H1 (cell line): ENCODE data around the gene C22orf23. TPM values are rescaled to one million over a fixed set of nuclear protein-coding genes. Genes with fewer than 3 reads are reported as not detected.

ENCODE experiments used
- CTCF ChIA-PET: fragments of 300-600 bp; sonication (Branson Sonifier 250); formaldehyde crosslinking; loops from one replicate; lab custom pipeline; 2021; ENCODE audit not compliant: partially characterized antibody; lab: Charles Lee
- POLR2A ChIA-PET: fragments of 300-600 bp; sonication (Branson Sonifier 250); formaldehyde crosslinking; loops from one replicate; lab custom pipeline; 2021; ENCODE audit warnings: inconsistent platforms; ENCODE audit not compliant: partially characterized antibody; lab: Charles Lee
- DNase-seq, 2 experiments: peaks; one replicate each; pipeline versions ENCODE4 v3.0.0 to v3.0.0-alpha.2; 2010 to 2022; ENCODE audit warnings: low spot score in 2 of 2, low read depth in 1 of 2, mixed read lengths in 1 of 2
- FAIRE-seq: peaks from 2 replicates; lab custom pipeline; 2011; peaks lifted over from hg19 to GRCh38; lab: Jason Lieb, UNC
- H2AFZ ChIP-seq: 2 replicates; pipeline ENCODE4 v1.8.1; 2012; ENCODE audit warnings: low read length, inconsistent platforms
- H2AK5ac ChIP-seq: 2 replicates; pipeline ENCODE4 v1.6.1; 2013; ENCODE audit warnings: low read depth, low read length
- H2BK120ac ChIP-seq: replicated peaks from 2 replicates; pipeline ENCODE3; 2013; ENCODE audit warnings: low read depth, low read length, inconsistent platforms
- H2BK12ac ChIP-seq: 2 replicates; pipeline ENCODE4 v1.6.1; 2013; ENCODE audit warnings: low read depth, low read length
- H2BK15ac ChIP-seq: 2 replicates; pipeline ENCODE4 v1.6.1; 2013; ENCODE audit warnings: low read length
- H2BK20ac ChIP-seq: 2 replicates; pipeline ENCODE4 v1.6.1; 2013; ENCODE audit warnings: low read length
- H2BK5ac ChIP-seq: 2 replicates; pipeline ENCODE4 v1.6.1; 2013; ENCODE audit warnings: low read depth, low read length
- H3K14ac ChIP-seq: 2 replicates; pipeline ENCODE4 v1.6.1; 2013; ENCODE audit warnings: inconsistent platforms; ENCODE audit not compliant: insufficient read length
- H3K18ac ChIP-seq: 2 replicates; pipeline ENCODE4 v1.6.1; 2013; ENCODE audit warnings: low read length; ENCODE audit errors: extremely low read depth
- H3K23ac ChIP-seq: 2 replicates; pipeline ENCODE4 v1.6.1; 2013; ENCODE audit warnings: inconsistent platforms; ENCODE audit not compliant: insufficient read length
- H3K23me2 ChIP-seq: 2 replicates; pipeline ENCODE4 v1.6.1; 2013; ENCODE audit warnings: low read depth, low read length
- H3K27ac ChIP-seq: 2 replicates; pipeline ENCODE4 v1.6.1; 2011; ENCODE audit warnings: low read depth, low read length, inconsistent platforms
- H3K27me3 ChIP-seq, 4 experiments: replicated peaks in 1 of 4; 1 replicate in 1 of 4; 2 replicates in 3 of 4; pipeline versions ENCODE4 v1.6.1 to v1.8.1; 2011 to 2013; ENCODE audit warnings: low read length in 3 of 4, mild to moderate bottlenecking in 3 of 4, inconsistent platforms in 2 of 4, mixed read lengths in 2 of 4, moderate library complexity in 1 of 4; ENCODE audit not compliant: control insufficient read depth in 3 of 4, insufficient read depth in 3 of 4; ENCODE audit errors: extremely low read depth in 1 of 4
- H3K36me3 ChIP-seq, 4 experiments: 2 replicates each; pipeline versions ENCODE4 v1.6.1 to v1.8.1; 2011 to 2013; ENCODE audit warnings: mild to moderate bottlenecking in 4 of 4, low read length in 3 of 4, moderate library complexity in 2 of 4, control low read depth in 1 of 4, inconsistent platforms in 1 of 4; ENCODE audit not compliant: insufficient read depth in 4 of 4, control insufficient read depth in 2 of 4
- H3K4ac ChIP-seq: replicated peaks from 2 replicates; pipeline ENCODE3; 2013; ENCODE audit warnings: low read length, low read depth, mixed read lengths, inconsistent platforms; ENCODE audit not compliant: insufficient read length
- H3K4me1 ChIP-seq, 4 experiments: replicated peaks in 1 of 4; 1 replicate in 1 of 4; 2 replicates in 3 of 4; pipeline versions ENCODE4 v1.6.1 to v1.8.1; 2011 to 2013; ENCODE audit warnings: low read length in 3 of 4, inconsistent platforms in 2 of 4, mixed read lengths in 1 of 4; ENCODE audit not compliant: insufficient read depth in 4 of 4, control insufficient read depth in 3 of 4
- H3K4me2 ChIP-seq, 2 experiments: 2 replicates each; pipeline versions ENCODE4 v1.6.1 to v1.8.1; 2011 to 2013; ENCODE audit warnings: low read depth in 2 of 2, low read length in 2 of 2, control low read depth in 1 of 2, inconsistent platforms in 1 of 2, mild to moderate bottlenecking in 1 of 2; ENCODE audit not compliant: insufficient read depth in 1 of 2
- H3K4me3 ChIP-seq, 4 experiments: fragments of 200-600, 300-600 bp in 1 of 4; sonication (generic), shearing (Covaris generic), sonication (Bioruptor Twin) in 1 of 4; 2 replicates each; pipeline versions ENCODE4 v1.5.1 to v1.8.1; 2011 to 2016; ENCODE audit warnings: low read length in 4 of 4, low read depth in 3 of 4, control low read depth in 2 of 4, inconsistent platforms in 2 of 4, mild to moderate bottlenecking in 2 of 4, mixed read lengths in 1 of 4, moderate library complexity in 1 of 4; ENCODE audit not compliant: insufficient read depth in 2 of 4; ENCODE audit errors: extremely low read depth in 1 of 4
- H3K56ac ChIP-seq: replicated peaks from 2 replicates; pipeline ENCODE3; 2013; ENCODE audit warnings: low read depth, mild to moderate bottlenecking, mixed read lengths, low read length, inconsistent platforms; ENCODE audit not compliant: insufficient read length
- H3K79me1 ChIP-seq: 2 replicates; pipeline ENCODE4 v1.6.1; 2013; ENCODE audit warnings: low read depth, low read length, control low read depth
- H3K79me2 ChIP-seq, 2 experiments: 2 replicates each; pipeline versions ENCODE4 v1.6.1 to v1.8.1; 2012 to 2013; ENCODE audit warnings: low read length in 2 of 2, mild to moderate bottlenecking in 2 of 2, inconsistent platforms in 1 of 2; ENCODE audit not compliant: insufficient read depth in 2 of 2, control insufficient read depth in 1 of 2
- H3K9ac ChIP-seq, 4 experiments: replicated peaks in 1 of 4; 1 replicate in 1 of 4; 2 replicates in 3 of 4; pipeline versions ENCODE4 v1.6.1 to v1.8.1; 2011 to 2013; ENCODE audit warnings: low read depth in 3 of 4, low read length in 3 of 4, control low read depth in 2 of 4, mild to moderate bottlenecking in 2 of 4, moderate library complexity in 2 of 4, inconsistent platforms in 1 of 4; ENCODE audit errors: extremely low read depth in 1 of 4
- H3K9me3 ChIP-seq, 2 experiments: 2 replicates each; pipeline versions ENCODE4 v1.6.1 to v1.8.1; 2012 to 2013; ENCODE audit warnings: mild to moderate bottlenecking in 2 of 2, moderate library complexity in 2 of 2, control low read depth in 1 of 2, inconsistent platforms in 1 of 2, low read depth in 1 of 2, low read length in 1 of 2, mixed read lengths in 1 of 2; ENCODE audit not compliant: insufficient read depth in 2 of 2
- H4K20me1 ChIP-seq, 2 experiments: replicated peaks in 1 of 2; 2 replicates each; pipeline versions ENCODE3 to v1.8.1; 2011 to 2013; ENCODE audit warnings: inconsistent platforms in 2 of 2, low read length in 2 of 2, mild to moderate bottlenecking in 1 of 2; ENCODE audit not compliant: insufficient read depth in 2 of 2, control insufficient read depth in 1 of 2
- H4K5ac ChIP-seq: 2 replicates; pipeline ENCODE4 v1.6.1; 2013; ENCODE audit warnings: low read length, low read depth, mixed read lengths, inconsistent platforms; ENCODE audit not compliant: insufficient read length
- H4K8ac ChIP-seq: 2 replicates; pipeline ENCODE4 v1.8.0; 2013; ENCODE audit warnings: mild to moderate bottlenecking, moderate library complexity, low read length, inconsistent platforms; ENCODE audit not compliant: insufficient read depth; ENCODE audit errors: extremely low read depth
- H4K91ac ChIP-seq: replicated peaks from 2 replicates; pipeline ENCODE3; 2013; ENCODE audit warnings: low read length, mixed read lengths, inconsistent platforms; ENCODE audit not compliant: insufficient read length
- ATF3 ChIP-seq: IDR thresholded peaks from 2 replicates; pipeline ENCODE4 v1.6.1; 2011; ENCODE audit warnings: low read depth, mild to moderate bottlenecking, low read length; ENCODE audit not compliant: insufficient read depth
- POLR2A ChIP-seq, 2 experiments: IDR thresholded peaks; 1 replicate in 1 of 2; 2 replicates in 1 of 2; pipeline ENCODE4 v1.6.1; 2011; ENCODE audit warnings: low read depth in 2 of 2, low read length in 2 of 2, mild to moderate bottlenecking in 2 of 2; ENCODE audit errors: control extremely low read depth in 1 of 2
- SAP30 ChIP-seq: fragments of 300-600 bp; sonication (generic); IDR thresholded peaks from 2 replicates; pipeline ENCODE4 v1.7.1; 2012; ENCODE audit warnings: low read length, moderate library complexity, mild to moderate bottlenecking, inconsistent platforms; ENCODE audit not compliant: insufficient read depth, insufficient replicate concordance
- TCF12 ChIP-seq: IDR thresholded peaks from 2 replicates; pipeline ENCODE4 v1.6.1; 2011; ENCODE audit warnings: low read depth, mild to moderate bottlenecking, low read length
- WGBS, 2 experiments: shearing (Covaris generic) in 1 of 2; methylation state at CpG; one replicate each; pipeline versions ENCODE4 v1.1.6 to v1.1.7; 2013 to 2015; ENCODE audit warnings: low lambda C conversion rate in 2 of 2, mixed read lengths in 2 of 2, inconsistent platforms in 1 of 2, low coverage in 1 of 2, missing lambda C conversion rate in 1 of 2; ENCODE audit not compliant: insufficient replicate concordance in 2 of 2, insufficient coverage in 1 of 2, insufficient read length in 1 of 2; ENCODE audit errors: extremely low coverage in 1 of 2, missing lambda C conversion rate in 1 of 2; 5-methylcytosine and 5-hydroxymethylcytosine counted together
- polyA plus RNA-seq, 7 experiments: library from polyadenylated mRNA; depleted of rRNA in 3 of 7; stranded (reverse) in 5 of 7; unstranded in 2 of 7; fragments of >200 nt in 5 of 7; fragments of 200-250 nt in 2 of 7; gene quantifications; 1 replicate in 5 of 7; 2 replicates in 1 of 7; 4 replicates in 1 of 7; pipeline versions ENCODE4 v1.2.1 to v1.2.3, GENCODE V29; 2011 to 2013; ENCODE audit warnings: missing spikeins in 2 of 7, mixed read lengths in 2 of 7
- total RNA-seq: library from RNA; stranded (reverse); fragmentation: NEBNext Ultra II Directional; extraction: Animal tissue kit (Norgen Biotek cat#: 25700); gene quantifications from 2 replicates; pipeline ENCODE4 v1.2.1, GENCODE V29; 2021

Gene C22orf23
- total and polyA plus RNA-seq, 2 of the 8 experiments (the other 6 are each of a cell fraction or from before 2014, with no cell fraction given) = 0.50 to 0.54 TPM

- WGBS, 2 experiments = 94% methylated on average over 25 of the region's 25 CpGs; no CpG with 5 or more reads in 1 of the 2 experiments
- Histone ChIP-seq H3K4me3 (no peak overlapping the region), H3K79me2 (no peaks in the 10 kb centered on the region), H3K9me3 (no peaks in the 10 kb centered on the region), H4K5ac (no peak overlapping the region), H3K56ac (no peak overlapping the region), H2BK20ac (no peak overlapping the region), H2AFZ (no peak overlapping the region), H2AK5ac (no peak overlapping the region), H2BK15ac (no peak overlapping the region), H4K20me1 (peaks cover 2 to 6% of the 10 kb centered on the region in 2 experiments), H3K4me2 (no peak overlapping the region), H2BK12ac (no peak overlapping the region), H3K23ac (no peak overlapping the region), H3K36me3 (peaks cover 0 to 20% (median 5%) of the 10 kb centered on the region in 4 experiments; a peak in 4 of 8 replicates), H3K9ac (no peak overlapping the region), H3K4me1 (no peaks in the 10 kb centered on the region), H3K79me1 (no peaks in the 10 kb centered on the region), H3K23me2 (no peaks in the 10 kb centered on the region), H3K18ac (no peak overlapping the region), H4K8ac (no peak overlapping the region), H3K4ac (no peak overlapping the region), H3K14ac (no peak overlapping the region), H3K27ac (no peak overlapping the region), H3K27me3 (no peaks in the 10 kb centered on the region), H2BK5ac (no peak overlapping the region), H2BK120ac (no peak overlapping the region), H4K91ac (no peak overlapping the region)
- CTCF ChIA-PET = interaction anchor here (1.1 to 3.6 kb wide), 6 partner anchors 8 to 46 kb away, joined by 4 to 13 read pairs (median 5); partner anchors contain the start of gene MICALL1
- DNase-seq (no peak), FAIRE-seq (no peak)
- POLR2A ChIA-PET = interaction anchor here (0.6 to 2.6 kb wide), 5 partner anchors 13 to 131 kb away, joined by 3 to 11 read pairs (median 3); no protein-coding TSS in a partner anchor
- TF ChIP-seq TCF12 = no peak
- TF ChIP-seq POLR2A (IDR thresholded peaks at IDR 0.05; ENCODE audit: control extremely low read depth in 1 of 2, low read depth in 2 of 2, low read length in 2 of 2) = no peak
- TF ChIP-seq ATF3 = no peak
- TF ChIP-seq SAP30 = no peak
Observed at GRCh38 chr22:37918580-37919270, 34.7 kb downstream of the C22orf23 start.
